ENCODE measurements around the gene AXIN1.
A peak's percentile ranks its signal among the peaks of the same experiment; 100 is the strongest.
"Not testable (repeated sequence)": the region's sequence is repeated elsewhere in the genome, so short reads cannot be mapped to it uniquely, and the experiment has no call there.

AXIN1 gene

DNA sequence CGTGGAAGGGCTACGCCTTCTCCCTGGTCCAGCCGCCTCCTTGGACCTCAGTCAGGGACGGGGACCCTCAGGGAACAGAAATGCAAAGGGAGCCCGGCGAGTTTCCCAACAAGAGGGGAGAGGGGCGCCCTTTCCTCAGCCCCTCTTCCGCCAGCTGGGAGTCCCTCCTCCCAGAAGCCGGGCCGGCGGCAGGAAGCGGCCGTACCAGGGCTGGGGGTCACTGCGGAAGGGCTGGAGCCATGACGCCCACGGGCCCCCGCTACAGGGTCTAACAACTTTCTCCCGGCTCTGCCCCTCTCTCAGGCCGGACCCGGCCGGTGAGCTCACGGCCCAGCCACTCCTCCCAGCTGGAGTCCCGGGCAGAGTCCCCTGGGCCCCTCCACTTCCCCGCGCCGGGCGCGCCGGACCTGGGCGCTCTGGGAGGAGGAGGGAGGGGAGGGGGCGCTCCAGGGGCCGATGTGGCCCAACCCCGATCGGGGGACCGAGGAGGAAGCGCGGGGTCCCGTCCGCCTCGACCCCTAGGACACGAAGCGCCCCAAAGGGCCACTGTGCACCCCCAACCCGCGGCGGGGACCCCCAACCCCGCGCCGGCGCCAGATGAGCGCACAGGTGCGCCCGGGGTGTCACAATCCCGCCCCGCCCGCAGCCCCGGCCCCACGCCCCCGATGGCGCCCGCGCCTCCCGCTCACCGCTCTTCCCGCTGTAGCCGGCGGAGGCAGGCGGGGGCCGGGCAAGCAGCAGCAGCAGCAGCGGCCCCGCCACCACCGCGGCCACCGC is 28.7 kb upstream of the AXIN1 start:
- TF ChIP-seq, protein P1, sequence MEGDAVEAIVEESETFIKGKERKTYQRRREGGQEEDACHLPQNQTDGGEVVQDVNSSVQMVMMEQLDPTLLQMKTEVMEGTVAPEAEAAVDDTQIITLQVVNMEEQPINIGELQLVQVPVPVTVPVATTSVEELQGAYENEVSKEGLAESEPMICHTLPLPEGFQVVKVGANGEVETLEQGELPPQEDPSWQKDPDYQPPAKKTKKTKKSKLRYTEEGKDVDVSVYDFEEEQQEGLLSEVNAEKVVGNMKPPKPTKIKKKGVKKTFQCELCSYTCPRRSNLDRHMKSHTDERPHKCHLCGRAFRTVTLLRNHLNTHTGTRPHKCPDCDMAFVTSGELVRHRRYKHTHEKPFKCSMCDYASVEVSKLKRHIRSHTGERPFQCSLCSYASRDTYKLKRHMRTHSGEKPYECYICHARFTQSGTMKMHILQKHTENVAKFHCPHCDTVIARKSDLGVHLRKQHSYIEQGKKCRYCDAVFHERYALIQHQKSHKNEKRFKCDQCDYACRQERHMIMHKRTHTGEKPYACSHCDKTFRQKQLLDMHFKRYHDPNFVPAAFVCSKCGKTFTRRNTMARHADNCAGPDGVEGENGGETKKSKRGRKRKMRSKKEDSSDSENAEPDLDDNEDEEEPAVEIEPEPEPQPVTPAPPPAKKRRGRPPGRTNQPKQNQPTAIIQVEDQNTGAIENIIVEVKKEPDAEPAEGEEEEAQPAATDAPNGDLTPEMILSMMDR (conservative IDR thresholded peaks at IDR 0.05; ENCODE audit: low read depth, low read length), result no peak
- H3K4me3 ChIP-seq (ENCODE audit: low read depth, low read length), result peak overlapping the region; percentile 78
- no peak for DNase-seq (ENCODE audit: low read depth)

DNA sequence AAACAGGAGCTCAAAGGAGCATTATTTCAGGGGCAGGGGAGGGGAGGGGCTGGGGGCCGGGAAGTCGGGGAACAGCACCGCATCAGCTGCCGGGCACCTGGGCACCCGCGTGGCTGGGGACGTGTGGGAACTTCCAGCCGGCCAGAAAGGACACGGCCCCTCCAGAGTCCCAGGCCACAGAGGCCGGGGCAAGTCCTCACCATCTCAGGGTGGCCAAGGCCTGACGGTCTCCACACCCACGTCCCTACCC is 28.2 kb upstream of the AXIN1 start:
- no peak for DNase-seq (ENCODE audit: low read depth)
- TF ChIP-seq, protein P1 (conservative IDR thresholded peaks at IDR 0.05; ENCODE audit: low read depth, low read length), result no peak
- peak overlapping the region; percentile 78 for H3K4me3 ChIP-seq (ENCODE audit: low read depth, low read length)

DNA sequence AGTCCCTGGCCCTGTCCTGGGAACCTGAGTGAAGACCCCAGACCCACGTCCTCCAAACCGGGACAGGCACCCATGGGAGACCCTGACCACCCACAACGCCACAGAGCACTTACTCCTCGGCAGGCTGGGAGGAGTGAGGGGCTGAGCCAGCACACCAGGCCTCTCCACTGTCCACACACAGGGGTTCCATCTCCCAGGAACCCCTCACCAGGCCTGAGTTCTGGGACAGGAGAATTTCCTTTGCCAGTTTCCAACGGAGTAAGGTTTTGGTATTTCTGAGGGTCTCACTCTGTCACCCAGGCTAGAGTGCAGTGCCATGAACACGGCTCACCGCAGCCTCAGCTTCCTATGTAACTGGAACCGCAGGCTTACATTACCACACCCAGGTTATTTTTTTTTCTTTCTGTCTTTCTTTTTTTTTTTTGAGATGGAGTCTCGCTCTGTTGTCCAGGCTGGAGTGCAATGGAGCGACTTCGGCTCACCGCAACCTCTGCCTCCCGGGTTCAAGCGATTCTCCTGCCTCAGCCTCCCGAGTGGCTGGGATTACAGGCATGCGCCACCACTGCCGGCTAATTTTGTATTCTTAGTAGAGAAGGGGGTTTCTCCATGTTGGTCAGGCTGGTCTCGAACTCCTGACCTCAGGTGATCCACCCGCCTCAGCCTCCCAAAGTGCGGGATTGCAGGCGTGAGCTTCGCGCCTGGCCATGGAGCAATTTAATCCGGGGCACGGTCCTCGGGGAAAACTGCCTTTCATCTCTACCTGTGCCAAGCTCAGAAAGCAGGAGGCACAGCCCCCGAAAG is 27.6 kb upstream of the AXIN1 start:
- DNase-seq (ENCODE audit: low read depth), result no peak
- H3K4me3 ChIP-seq (ENCODE audit: low read depth, low read length), result peak overlapping the region; percentile 78
- TF ChIP-seq, protein P1 (conservative IDR thresholded peaks at IDR 0.05; ENCODE audit: low read depth, low read length), result no peak

DNA sequence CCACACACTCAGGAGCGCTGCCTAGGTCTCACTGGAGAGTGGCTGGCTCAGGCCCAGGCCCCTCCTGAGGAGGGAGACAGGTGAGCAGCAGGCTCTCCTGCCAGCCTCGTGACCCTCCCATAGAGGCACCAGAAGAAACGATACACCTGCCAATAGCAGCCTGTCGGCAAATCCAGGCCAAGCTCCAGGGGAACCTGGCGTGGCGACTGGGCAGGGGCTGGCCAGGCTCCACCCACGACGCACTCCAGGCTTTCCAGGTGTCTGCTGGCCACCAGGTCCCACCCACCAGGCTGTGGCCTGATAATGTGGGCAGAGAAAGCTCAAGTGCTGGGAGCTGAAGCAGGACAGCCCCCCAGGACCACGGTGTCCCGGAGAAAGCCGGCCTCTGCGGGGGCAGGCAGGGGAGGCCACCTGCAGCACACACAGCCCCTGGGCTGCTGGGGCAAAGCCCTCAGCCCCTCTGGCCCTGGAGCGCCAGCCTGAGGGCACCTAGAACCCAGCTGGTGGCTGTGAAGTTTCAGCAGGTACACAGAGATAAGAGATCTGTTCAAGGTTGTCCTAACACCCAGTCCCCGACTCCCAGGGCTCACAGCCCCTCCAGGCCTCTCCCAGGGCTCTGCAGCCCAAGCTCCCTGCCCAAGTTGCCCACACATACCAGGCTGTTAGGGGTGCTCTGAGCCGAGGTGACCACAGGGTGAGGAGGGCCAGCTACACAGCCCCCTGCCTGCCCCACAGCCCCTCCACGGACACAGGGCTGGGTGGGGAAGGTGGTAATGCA is 26.8 kb upstream of the AXIN1 start:
- no peak overlapping the region for H3K4me3 ChIP-seq (ENCODE audit: low read depth, low read length)
- TF ChIP-seq, protein P1 (conservative IDR thresholded peaks at IDR 0.05; ENCODE audit: low read depth, low read length), result no peak
- no peak for DNase-seq (ENCODE audit: low read depth)

DNA sequence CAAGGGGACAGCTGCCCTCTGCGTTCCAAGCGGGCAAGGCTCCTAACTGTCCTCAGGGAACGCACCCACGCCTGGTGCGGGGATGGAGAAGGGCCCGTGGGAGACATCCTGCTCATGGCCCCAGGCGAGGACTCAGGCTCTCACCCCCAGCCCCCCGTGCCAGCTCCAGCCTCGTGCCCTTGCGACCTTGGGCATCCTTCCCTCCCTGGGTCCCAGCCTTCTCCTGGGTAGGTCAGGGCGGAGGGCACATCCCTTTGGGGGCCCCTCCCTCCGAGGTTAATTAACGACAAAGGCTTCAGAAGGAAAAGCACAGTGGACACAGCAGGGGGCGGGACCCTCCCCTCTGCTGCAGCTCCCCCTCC is 26.3 kb upstream of the AXIN1 start:
- DNase-seq (ENCODE audit: low read depth), result no peak
- no peak overlapping the region for H3K4me3 ChIP-seq (ENCODE audit: low read depth, low read length)
- TF ChIP-seq, protein P1 (conservative IDR thresholded peaks at IDR 0.05; ENCODE audit: low read depth, low read length), result no peak

DNA sequence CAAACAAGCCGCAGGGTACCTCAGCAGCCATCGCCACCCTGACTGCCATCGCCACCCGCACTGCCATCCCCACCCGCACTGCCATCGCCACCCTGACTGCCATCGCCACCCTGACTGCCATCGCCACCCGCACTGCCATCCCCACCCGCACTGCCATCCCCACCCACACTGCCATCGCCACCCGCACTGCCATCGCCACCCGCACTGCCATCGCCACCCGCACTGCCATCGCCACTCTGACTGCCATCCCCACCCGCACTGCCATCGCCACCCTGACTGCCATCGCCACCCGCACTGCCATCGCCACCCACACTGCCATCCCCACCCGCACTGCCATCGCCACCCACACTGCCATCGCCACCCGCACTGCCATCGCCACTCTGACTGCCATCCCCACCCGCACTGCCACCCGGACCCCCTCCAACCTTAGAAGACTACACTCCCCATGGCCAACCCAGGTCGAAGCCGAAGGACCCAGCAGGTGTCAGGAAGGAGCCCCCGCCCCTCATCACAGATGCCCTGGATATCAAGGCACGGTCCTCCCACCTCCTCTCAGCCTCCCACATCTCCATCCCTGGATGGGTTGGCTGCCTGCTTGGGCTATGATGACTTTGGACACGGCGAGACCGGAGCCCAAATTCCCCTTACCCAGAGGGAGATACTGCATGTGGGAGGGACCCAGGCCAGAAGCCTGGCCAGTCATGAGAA is 25.7 kb upstream of the AXIN1 start:
- not testable (repeated sequence) for DNase-seq (ENCODE audit: low read depth); H3K4me3 ChIP-seq (ENCODE audit: low read depth, low read length)

GRCh38 chr16:377419-377951 is 25.0 kb upstream of the AXIN1 start:
- DNase-seq (ENCODE audit: low read depth), result no peak
- no peak overlapping the region for H3K4me3 ChIP-seq (ENCODE audit: low read depth, low read length)
- TF ChIP-seq, protein P1 (conservative IDR thresholded peaks at IDR 0.05; ENCODE audit: low read depth, low read length), result no peak

Measured in choroid plexus epithelial cell (primary cell).